Adrenal gland (tissue), 5 donors: ENCODE measurements around the gene NTRK1.

ENCODE experiments used
- CTCF ChIP-seq, 6 experiments: fragments of 450-650 bp in 4 of 6; fragments of 200-600 bp in 2 of 6; sonication (generic) in 1 of 6; IDR thresholded peaks; 1 replicate in 5 of 6; 2 replicates in 1 of 6; pipeline versions ENCODE4 v1.5.1 to v1.8.0; 2016 to 2021; ENCODE audit warnings: antibody characterized with exemption in 6 of 6, mild to moderate bottlenecking in 2 of 6, moderate library complexity in 1 of 6
- POLR2A ChIP-seq, 2 donors: fragments of 450-650 bp; IDR thresholded peaks; one replicate each; pipeline ENCODE4 v1.6.1; 2017; ENCODE audit warnings: antibody characterized with exemption in 2 of 2, mild to moderate bottlenecking in 2 of 2, moderate library complexity in 1 of 2
- donor health status: DM: no; HTN: no; CAD: no.

- TF ChIP-seq POLR2A (IDR thresholded peaks at IDR 0.05) (no peak), CTCF (IDR thresholded peaks at IDR 0.05) (no peak)
These were observed 6.9 kb upstream of the NTRK1 start for GRCh38 chr1:156853761-156854160.
